Chondrocyte (in vitro differentiated cells): Measurements from ENCODE around the gene CALR. TPM values are rescaled to one million over a fixed set of nuclear protein-coding genes. Genes with fewer than 3 reads are reported as not detected.
"Not testable (repeated sequence)": the region's sequence is repeated elsewhere in the genome, so short reads cannot be mapped to it uniquely, and the experiment has no call there.

Experiments
- DNase-seq: peaks from one replicate; pipeline ENCODE4 v3.0.0; 2021; ENCODE audit warnings: mixed read lengths, low spot score
- H3K27ac Mint-ChIP-seq: one replicate; pipeline ENCODE4 v1.8.0; 2021; ENCODE audit warnings: mild to moderate bottlenecking, moderate library complexity, mixed read lengths; ENCODE audit not compliant: unreplicated experiment
- H3K27me3 Mint-ChIP-seq: 2 replicates; pipeline ENCODE4 v1.8.0; 2021; ENCODE audit warnings: low read depth, mixed read lengths
- H3K36me3 Mint-ChIP-seq: 2 replicates; pipeline ENCODE4 v1.8.0; 2021; ENCODE audit warnings: low read depth, mixed read lengths
- H3K4me1 Mint-ChIP-seq: 2 replicates; pipeline ENCODE4 v1.8.0; 2021; ENCODE audit warnings: low read depth, mild to moderate bottlenecking, mixed read lengths
- H3K4me3 Mint-ChIP-seq: one replicate; pipeline ENCODE4 v1.8.0; 2021; ENCODE audit warnings: mild to moderate bottlenecking, moderate library complexity, mixed read lengths; ENCODE audit not compliant: unreplicated experiment
- H3K9me3 Mint-ChIP-seq: 2 replicates; pipeline ENCODE4 v1.8.0; 2021; ENCODE audit warnings: low read depth, mixed read lengths
- CTCF ChIP-seq: fragments of 200-600 bp; sonication (generic); IDR thresholded peaks from 2 replicates; pipeline ENCODE4 v1.5.0; 2021; ENCODE audit warnings: antibody characterized with exemption, mild to moderate bottlenecking, moderate library complexity
- total RNA-seq: library from RNA; stranded (reverse); gene quantifications from 3 replicates; pipeline ENCODE4 v1.2.1, GENCODE V29; 2021

CALR gene
- total RNA-seq, 1 donor from 2014 or later: 1,165 TPM

GRCh38 chr19:12974301-12975220 is 36.2 kb downstream of the CALR start:
- H3K4me3 Mint-ChIP-seq: no peak overlapping the region
- H3K27ac Mint-ChIP-seq: no peak overlapping the region
- H3K36me3 Mint-ChIP-seq: no peaks in the 10 kb centered on the region
- DNase-seq: no peak
- H3K4me1 Mint-ChIP-seq: peaks cover 15% of the 10 kb centered on the region
- no peak for TF ChIP-seq CTCF
- H3K27me3 Mint-ChIP-seq: peaks cover 2% of the 10 kb centered on the region
- no peaks in the 10 kb centered on the region for H3K9me3 Mint-ChIP-seq

- H3K4me3 Mint-ChIP-seq: no peak overlapping the region
- no peaks in the 10 kb centered on the region for H3K36me3 Mint-ChIP-seq
- peaks cover 2% of the 10 kb centered on the region for H3K27me3 Mint-ChIP-seq
- H3K9me3 Mint-ChIP-seq: no peaks in the 10 kb centered on the region
- peaks cover 8% of the 10 kb centered on the region for H3K4me1 Mint-ChIP-seq
- H3K27ac Mint-ChIP-seq: no peak overlapping the region
- no peak for DNase-seq
- TF ChIP-seq CTCF: no peak
Observed at GRCh38 chr19:12975221-12975741, 36.9 kb downstream of the CALR start.

- H3K4me1 Mint-ChIP-seq, H3K27me3 Mint-ChIP-seq, H3K27ac Mint-ChIP-seq, H3K9me3 Mint-ChIP-seq, DNase-seq, H3K36me3 Mint-ChIP-seq, H3K4me3 Mint-ChIP-seq: not testable (repeated sequence)
Observed at GRCh38 chr19:12976109-12976508, 37.7 kb downstream of the CALR start.

GRCh38 chr19:12979974-12980373 is 41.6 kb downstream of the CALR start:
- H3K27me3 Mint-ChIP-seq: peaks cover 2% of the 10 kb centered on the region
- no peak for TF ChIP-seq CTCF

GRCh38 chr19:12982648-12983047 is 44.2 kb downstream of the CALR start:
- DNase-seq: no peak
- Mint-ChIP-seq H3K4me3 (no peak overlapping the region), H3K27me3 (no peaks in the 10 kb centered on the region), H3K36me3 (no peaks in the 10 kb centered on the region), H3K27ac (no peak overlapping the region), H3K9me3 (no peaks in the 10 kb centered on the region), H3K4me1 (peaks cover 14% of the 10 kb centered on the region)
- TF ChIP-seq CTCF: no peak

More at GRCh38 chr19:12979974-12980373, 41.6 kb downstream of the CALR start:
- H3K27ac Mint-ChIP-seq: no peak overlapping the region
- no peaks in the 10 kb centered on the region for H3K36me3 Mint-ChIP-seq
- H3K4me1 Mint-ChIP-seq: peaks cover 7% of the 10 kb centered on the region
- no peak overlapping the region for H3K4me3 Mint-ChIP-seq
- DNase-seq: no peak
- H3K9me3 Mint-ChIP-seq: no peaks in the 10 kb centered on the region
